Mesenchymal stem cell (in vitro differentiated cells and primary cell): ENCODE results near the gene CLASRP.

Source experiments
- DNase-seq: peaks from one replicate; pipeline ENCODE4 v3.0.0-alpha.2; 2013
- H2AFZ ChIP-seq: one replicate; pipeline ENCODE4 v1.6.1; 2013; ENCODE audit warnings: low read depth, mild to moderate bottlenecking, control low read depth, inconsistent platforms, low read length, moderate library complexity
- H2AK5ac ChIP-seq: 2 replicates; pipeline ENCODE4 v1.6.1; 2013; ENCODE audit warnings: low read length, moderate library complexity, mild to moderate bottlenecking, inconsistent platforms; ENCODE audit not compliant: severe bottlenecking
- H2BK120ac ChIP-seq: one replicate; pipeline ENCODE4 v1.6.1; 2013; ENCODE audit warnings: low read depth, mild to moderate bottlenecking, inconsistent platforms, low read length, moderate library complexity
- H2BK12ac ChIP-seq, 2 experiments: one replicate each; pipeline ENCODE4 v1.6.1; 2013; ENCODE audit warnings: inconsistent platforms in 2 of 2, low read length in 2 of 2, mild to moderate bottlenecking in 2 of 2, moderate library complexity in 2 of 2, control low read depth in 1 of 2
- H2BK15ac ChIP-seq: one replicate; pipeline ENCODE4 v1.6.1; 2013; ENCODE audit warnings: mild to moderate bottlenecking, low read depth, inconsistent platforms; ENCODE audit not compliant: poor library complexity, severe bottlenecking
- H2BK5ac ChIP-seq: 2 replicates; pipeline ENCODE4 v1.6.1; 2013; ENCODE audit warnings: low read depth, mild to moderate bottlenecking, low read length, control low read depth, inconsistent platforms; ENCODE audit not compliant: poor library complexity, severe bottlenecking
- H3K14ac ChIP-seq, 2 experiments: one replicate each; pipeline ENCODE4 v1.6.1; 2013; ENCODE audit warnings: inconsistent platforms in 2 of 2, low read length in 2 of 2, control low read depth in 1 of 2, mild to moderate bottlenecking in 1 of 2, moderate library complexity in 1 of 2
- H3K18ac ChIP-seq, 2 experiments: one replicate each; pipeline ENCODE4 v1.6.1; 2013; ENCODE audit warnings: inconsistent platforms in 2 of 2, low read length in 2 of 2, control low read depth in 1 of 2, low read depth in 1 of 2, mild to moderate bottlenecking in 1 of 2
- H3K23ac ChIP-seq, 2 experiments: one replicate each; pipeline ENCODE4 v1.6.1; 2013; ENCODE audit warnings: inconsistent platforms in 2 of 2, low read length in 2 of 2, mild to moderate bottlenecking in 2 of 2, moderate library complexity in 2 of 2, control low read depth in 1 of 2
- H3K27ac ChIP-seq: 2 replicates; pipeline ENCODE4 v1.5.1; 2013; ENCODE audit warnings: mild to moderate bottlenecking, moderate library complexity, low read length, control low read depth, inconsistent platforms; ENCODE audit not compliant: poor library complexity, severe bottlenecking
- H3K27me3 ChIP-seq, 2 experiments: 2 replicates each; pipeline versions ENCODE4 v1.6.1 to v1.7.0; 2013; ENCODE audit warnings: low read length in 2 of 2, mild to moderate bottlenecking in 2 of 2, moderate library complexity in 2 of 2, control low read depth in 1 of 2, inconsistent platforms in 1 of 2; ENCODE audit not compliant: control insufficient read depth in 1 of 2, insufficient read depth in 1 of 2
- H3K36me3 ChIP-seq, 2 experiments: 2 replicates each; pipeline versions ENCODE4 v1.6.1 to v1.7.0; 2013; ENCODE audit warnings: low read length in 2 of 2, control low read depth in 1 of 2, inconsistent platforms in 1 of 2, low read depth in 1 of 2, mild to moderate bottlenecking in 1 of 2; ENCODE audit not compliant: insufficient read depth in 2 of 2, control insufficient read depth in 1 of 2
- H3K4ac ChIP-seq, 2 experiments: one replicate each; pipeline ENCODE4 v1.6.1; 2013; ENCODE audit warnings: inconsistent platforms in 2 of 2, low read length in 2 of 2, mild to moderate bottlenecking in 2 of 2, moderate library complexity in 2 of 2, control low read depth in 1 of 2, low read depth in 1 of 2
- H3K4me1 ChIP-seq: 2 replicates; pipeline ENCODE4 v1.6.1; 2013; ENCODE audit warnings: low read depth, low read length, control low read depth; ENCODE audit not compliant: control insufficient read depth, insufficient read depth
- H3K4me2 ChIP-seq: 2 replicates; pipeline ENCODE4 v1.6.1; 2013; ENCODE audit warnings: low read length, mild to moderate bottlenecking, inconsistent platforms; ENCODE audit not compliant: poor library complexity, severe bottlenecking
- H3K4me3 ChIP-seq, 2 experiments: 2 replicates each; pipeline versions ENCODE4 v1.5.1 to v1.7.0; 2013; ENCODE audit warnings: low read length in 2 of 2, mild to moderate bottlenecking in 2 of 2, control low read depth in 1 of 2, low read depth in 1 of 2; ENCODE audit not compliant: insufficient read depth in 1 of 2
- H3K79me1 ChIP-seq: replicated peaks from 2 replicates; pipeline ENCODE4 v1.6.1; 2013; ENCODE audit warnings: mild to moderate bottlenecking, control low read depth, low read length, inconsistent platforms; ENCODE audit not compliant: poor library complexity, severe bottlenecking
- H3K9ac ChIP-seq: 2 replicates; pipeline ENCODE4 v1.7.0; 2013; ENCODE audit warnings: mild to moderate bottlenecking, low read length, moderate library complexity
- H3K9me3 ChIP-seq: 2 replicates; pipeline ENCODE4 v1.7.0; 2013; ENCODE audit warnings: mild to moderate bottlenecking, low read length; ENCODE audit not compliant: control insufficient read depth
- H4K8ac ChIP-seq: one replicate; pipeline ENCODE4 v1.6.1; 2013; ENCODE audit warnings: inconsistent platforms, mild to moderate bottlenecking, low read length, moderate library complexity
- H4K91ac ChIP-seq: one replicate; pipeline ENCODE4 v1.6.1; 2013; ENCODE audit warnings: mild to moderate bottlenecking, low read length, inconsistent platforms
- WGBS: methylation state at CpG from one replicate; pipeline ENCODE4 v1.1.7; 2013; ENCODE audit warnings: mixed read lengths; 5-methylcytosine and 5-hydroxymethylcytosine counted together

Gene CLASRP

GRCh38 chr19:45100201-45100600, 61.4 kb downstream of the CLASRP start:
- H3K27me3 ChIP-seq = no peaks in the 10 kb centered on the region
- H3K4ac ChIP-seq = no peak overlapping the region
- no peaks in the 10 kb centered on the region for H3K9me3 ChIP-seq
- H3K9ac ChIP-seq = no peak overlapping the region
- no peak overlapping the region for H3K14ac ChIP-seq
- peaks cover 0 to 7% of the 10 kb centered on the region in 2 experiments for H3K36me3 ChIP-seq
- DNase-seq = no peak
- no peak overlapping the region for H4K91ac ChIP-seq
- H3K4me1 ChIP-seq = peaks cover 73% of the 10 kb centered on the region
- H3K4me3 ChIP-seq = no peak overlapping the region
- no peak overlapping the region for H3K23ac ChIP-seq
- H4K8ac ChIP-seq = no peak overlapping the region
- no peak overlapping the region for H2AK5ac ChIP-seq
- H2BK120ac ChIP-seq = peak overlapping the region; percentile 8
- H3K4me2 ChIP-seq = no peak overlapping the region
- no peak overlapping the region for H2AFZ ChIP-seq
- H3K79me1 ChIP-seq = peaks cover 20% of the 10 kb centered on the region
- H2BK5ac ChIP-seq = no peak overlapping the region
- WGBS = 96% methylated on average over 3 of the region's 3 CpGs
- peak overlapping the region in 1 of 2 experiments; percentile 17 for H2BK12ac ChIP-seq
- no peak overlapping the region for H3K27ac ChIP-seq
- H3K18ac ChIP-seq = no peak overlapping the region
- no peak overlapping the region for H2BK15ac ChIP-seq

- Histone ChIP-seq H3K9me3 (no peaks in the 10 kb centered on the region), H3K27me3 (no peaks in the 10 kb centered on the region), H3K23ac (peak overlapping the region in 1 of 2 experiments; percentile 43), H2BK15ac (no peak overlapping the region), H2AK5ac (peak overlapping the region; percentile 20), H2AFZ (no peak overlapping the region), H3K9ac (peak overlapping the region; percentile 46), H4K91ac (peak overlapping the region; percentile 53), H3K4ac (peak overlapping the region in 1 of 2 experiments; percentile 33), H4K8ac (peak overlapping the region; percentile 19), H2BK12ac (peak overlapping the region in 1 of 2 experiments; percentile 45), H2BK120ac (peak overlapping the region; percentile 8), H3K4me3 (no peak overlapping the region), H3K4me1 (peaks cover 74% of the 10 kb centered on the region), H3K18ac (peak overlapping the region; percentile 50 to 72), H3K14ac (peak overlapping the region in 1 of 2 experiments; percentile 78), H3K27ac (no peak overlapping the region), H3K79me1 (peaks cover 27% of the 10 kb centered on the region), H3K36me3 (peaks cover 0 to 7% of the 10 kb centered on the region in 2 experiments), H2BK5ac (no peak overlapping the region), H3K4me2 (no peak overlapping the region)
- DNase-seq = peak; percentile 76
- WGBS = 45% methylated on average over 8 of the region's 8 CpGs
Measured at GRCh38 chr19:45100846-45101252, 62.0 kb downstream of the CLASRP start.

GRCh38 chr19:45101806-45102205, 63.0 kb downstream of the CLASRP start:
- peaks cover 28% of the 10 kb centered on the region for H3K79me1 ChIP-seq
- peaks cover 70% of the 10 kb centered on the region for H3K4me1 ChIP-seq
- H4K91ac ChIP-seq = peak overlapping the region; percentile 19
- H3K18ac ChIP-seq = peak overlapping the region in 1 of 2 experiments; percentile 42
- no peak overlapping the region for H2AFZ ChIP-seq
- no peak overlapping the region for H2BK15ac ChIP-seq
- DNase-seq = no peak
- no peak overlapping the region for H3K27ac ChIP-seq
- no peak overlapping the region for H2AK5ac ChIP-seq
- WGBS = 95% methylated on average over 7 of the region's 8 CpGs
- H3K36me3 ChIP-seq = peaks cover 0 to 7% of the 10 kb centered on the region in 2 experiments
- peak overlapping the region in 1 of 2 experiments; percentile 60 for H3K4ac ChIP-seq
- no peak overlapping the region for H3K23ac ChIP-seq
- H3K9ac ChIP-seq = no peak overlapping the region
- no peak overlapping the region for H3K4me2 ChIP-seq
- no peak overlapping the region for H3K4me3 ChIP-seq
- no peaks in the 10 kb centered on the region for H3K9me3 ChIP-seq
- peak overlapping the region in 1 of 2 experiments; percentile 45 for H2BK12ac ChIP-seq
- H3K27me3 ChIP-seq = no peaks in the 10 kb centered on the region
- H2BK5ac ChIP-seq = no peak overlapping the region
- H3K14ac ChIP-seq = no peak overlapping the region
- H2BK120ac ChIP-seq = no peak overlapping the region
- H4K8ac ChIP-seq = no peak overlapping the region

- no peak overlapping the region for H4K91ac ChIP-seq
- no peak overlapping the region for H2BK5ac ChIP-seq
- no peak overlapping the region for H2BK12ac ChIP-seq
- no peaks in the 10 kb centered on the region for H3K27me3 ChIP-seq
- H2AK5ac ChIP-seq = no peak overlapping the region
- H2BK15ac ChIP-seq = no peak overlapping the region
- no peak overlapping the region for H3K4me2 ChIP-seq
- no peak overlapping the region for H2BK120ac ChIP-seq
- no peak overlapping the region for H4K8ac ChIP-seq
- H3K4ac ChIP-seq = no peak overlapping the region
- no peak overlapping the region for H3K4me3 ChIP-seq
- no peak overlapping the region for H2AFZ ChIP-seq
- no peak overlapping the region for H3K18ac ChIP-seq
- no peak overlapping the region for H3K14ac ChIP-seq
- DNase-seq = no peak
- WGBS = 97% methylated on average over 7 of the region's 7 CpGs
- peaks cover 0 to 7% of the 10 kb centered on the region in 2 experiments for H3K36me3 ChIP-seq
- H3K9me3 ChIP-seq = no peaks in the 10 kb centered on the region
- H3K9ac ChIP-seq = no peak overlapping the region
- no peak overlapping the region for H3K27ac ChIP-seq
- no peak overlapping the region for H3K23ac ChIP-seq
- peaks cover 28% of the 10 kb centered on the region for H3K79me1 ChIP-seq
- peaks cover 63% of the 10 kb centered on the region for H3K4me1 ChIP-seq
Measured at GRCh38 chr19:45102481-45102880, 63.6 kb downstream of the CLASRP start.
